Adrenal gland (tissue), 5 donors: ENCODE results near the gene FOCAD.

Source experiments
- CTCF ChIP-seq, 6 experiments: fragments of 450-650 bp in 4 of 6; fragments of 200-600 bp in 2 of 6; sonication (generic) in 1 of 6; IDR thresholded peaks; 1 replicate in 5 of 6; 2 replicates in 1 of 6; pipeline versions ENCODE4 v1.5.1 to v1.8.0; 2016 to 2021; ENCODE audit warnings: antibody characterized with exemption in 6 of 6, mild to moderate bottlenecking in 2 of 6, moderate library complexity in 1 of 6
- POLR2A ChIP-seq, 2 donors: fragments of 450-650 bp; IDR thresholded peaks; one replicate each; pipeline ENCODE4 v1.6.1; 2017; ENCODE audit warnings: antibody characterized with exemption in 2 of 2, mild to moderate bottlenecking in 2 of 2, moderate library complexity in 1 of 2
- donor health status: DM: no; HTN: no; CAD: no.

GRCh38 chr9:20742833-20743232 is 58.8 kb downstream of the FOCAD start:
- TF ChIP-seq CTCF (IDR thresholded peaks at IDR 0.05): no peak
- TF ChIP-seq POLR2A (IDR thresholded peaks at IDR 0.05): no peak
